Thyroid gland (tissue), 4 donors: ENCODE data around the gene NUTM1. TPM values are rescaled to one million over a fixed set of nuclear protein-coding genes. Genes with fewer than 3 reads are reported as not detected.
A peak's percentile ranks its signal among the peaks of the same experiment; 100 is the strongest.
"Not testable (repeated sequence)": the region's sequence is repeated elsewhere in the genome, so short reads cannot be mapped to it uniquely, and the experiment has no call there.

Experiments used
- DNase-seq, 2 donors: peaks; one replicate each; pipeline ENCODE4 v3.0.0-alpha.2; 2019
- H3K27ac ChIP-seq, 3 donors: fragments of 200-600 bp; sonication (generic); 1 replicate in 2 of 3; 2 replicates in 1 of 3; pipeline ENCODE4 v1.5.1; 2016 to 2019; ENCODE audit warnings: mild to moderate bottlenecking in 1 of 3, moderate library complexity in 1 of 3
- H3K27me3 ChIP-seq: fragments of 200-600 bp; sonication (generic); one replicate; pipeline ENCODE4 v1.5.1; 2019
- H3K36me3 ChIP-seq, 2 donors: fragments of 200-600 bp; sonication (generic); one replicate each; pipeline ENCODE4 v1.5.1; 2016 to 2019
- H3K4me1 ChIP-seq, 2 donors: fragments of 200-600 bp; sonication (generic); one replicate each; pipeline ENCODE4 v1.5.1; 2017 to 2019
- H3K4me3 ChIP-seq, 3 donors: fragments of 200-600 bp; sonication (generic); replicated peaks in 1 of 3; 1 replicate in 2 of 3; 2 replicates in 1 of 3; pipeline ENCODE4 v1.5.1; 2016; ENCODE audit warnings: mild to moderate bottlenecking in 1 of 3
- H3K9me3 ChIP-seq: fragments of 200-600 bp; sonication (generic); one replicate; pipeline ENCODE4 v1.5.1; 2017
- CTCF ChIP-seq, 6 experiments: fragments of 200-600 bp in 3 of 6; fragments of 450-650 bp in 3 of 6; sonication (generic) in 3 of 6; IDR thresholded peaks; one replicate each; pipeline ENCODE4 v1.5.1; 2016 to 2019; ENCODE audit warnings: antibody characterized with exemption in 6 of 6, mild to moderate bottlenecking in 2 of 6, inconsistent platforms in 1 of 6, moderate library complexity in 1 of 6
- POLR2A ChIP-seq, 2 donors: fragments of 450-650 bp; IDR thresholded peaks; one replicate each; pipeline ENCODE4 v1.6.1; 2017; ENCODE audit warnings: antibody characterized with exemption in 2 of 2, mild to moderate bottlenecking in 2 of 2, moderate library complexity in 1 of 2
- WGBS, 2 donors: methylation state at CpG; one replicate each; pipeline ENCODE4 v1.1.5; 2017; 5-methylcytosine and 5-hydroxymethylcytosine counted together
- intact Hi-C: fragments of 100-400 bp; cut with DNase I; formaldehyde crosslinking; loops from one replicate; pipeline ENCODE4 v1.15.1; 2023
- total RNA-seq, 4 donors: library from RNA; depleted of rRNA; stranded (reverse); fragments of >200 nt; gene quantifications; one replicate each; pipeline ENCODE4 v1.2.3, GENCODE V29; 2016

The NUTM1 gene
- total RNA-seq, 4 donors from 2014 or later: 0.13 TPM; not detected in 3

- Histone ChIP-seq H3K4me3 (no peak overlapping the region), H3K27me3 (no peaks in the 10 kb centered on the region), H3K27ac (no peak overlapping the region), H3K9me3 (no peaks in the 10 kb centered on the region), H3K4me1 (peaks cover 21 to 34% of the 10 kb centered on the region in 2 donors), H3K36me3 (peaks cover 0 to 11% of the 10 kb centered on the region in 2 donors)
- intact Hi-C loops: loop anchor here (10.0 kb wide), 1 partner anchor 105 kb away; no protein-coding TSS in a partner anchor
- WGBS, 2 donors: 87 to 92% methylated on average over 3 of the region's 3 CpGs
- no peak for DNase-seq
- no peak for TF ChIP-seq CTCF (IDR thresholded peaks at IDR 0.05)
- TF ChIP-seq POLR2A (IDR thresholded peaks at IDR 0.05): no peak
Measured at GRCh38 chr15:34339946-34340345, 3.2 kb upstream of the NUTM1 start.

GRCh38 chr15:34341381-34342212, 1.5 kb upstream of the NUTM1 start:
- peaks cover 10 to 23% of the 10 kb centered on the region in 2 donors for H3K4me1 ChIP-seq
- no peaks in the 10 kb centered on the region for H3K27me3 ChIP-seq
- H3K27ac ChIP-seq: no peak overlapping the region
- peak overlapping the region in 1 of 3 donors; percentile 46 for H3K4me3 ChIP-seq
- TF ChIP-seq POLR2A (IDR thresholded peaks at IDR 0.05) (no peak), CTCF (IDR thresholded peaks at IDR 0.05) (no peak)
- no peak for DNase-seq
- H3K9me3 ChIP-seq: no peaks in the 10 kb centered on the region
- intact Hi-C loops: loop anchor here (10.0 kb wide), 1 partner anchor 107 kb away; no protein-coding TSS in a partner anchor
- H3K36me3 ChIP-seq: peaks cover 0 to 11% of the 10 kb centered on the region in 2 donors
- 95 to 97% methylated on average over 15 of the region's 15 CpGs for WGBS, 2 donors

GRCh38 chr15:34342213-34342736, 840 bp upstream of the NUTM1 start:
- Histone ChIP-seq H3K4me1 (peaks cover 6 to 18% of the 10 kb centered on the region in 2 donors), H3K27ac (peak overlapping the region; percentile 76 to 83 (median 80)), H3K36me3 (peaks cover 0 to 11% of the 10 kb centered on the region in 2 donors), H3K4me3 (peak overlapping the region; percentile 46 to 89 (median 53))
- WGBS, 2 donors: 41 to 42% methylated on average over 26 of the region's 26 CpGs
- not testable (repeated sequence) for H3K27me3 ChIP-seq, H3K9me3 ChIP-seq
- DNase-seq: peak in 1 of 2 donors; percentile 7
- intact Hi-C loops: loop anchor here (10.0 kb wide), 1 partner anchor 107 kb away; no protein-coding TSS in a partner anchor

- intact Hi-C loops: loop anchor here (10.0 kb wide), 1 partner anchor 113 kb away; no protein-coding TSS in a partner anchor
- WGBS, 2 donors: 81 to 82% methylated on average over 12 to 13 of the region's 13 CpGs
- no peak for TF ChIP-seq POLR2A (IDR thresholded peaks at IDR 0.05)
- TF ChIP-seq CTCF (IDR thresholded peaks at IDR 0.05): no peak
- Histone ChIP-seq H3K4me1 (no peaks in the 10 kb centered on the region), H3K27ac (no peak overlapping the region), H3K27me3 (no peaks in the 10 kb centered on the region), H3K9me3 (no peaks in the 10 kb centered on the region), H3K36me3 (no peaks in the 10 kb centered on the region), H3K4me3 (no peak overlapping the region)
- DNase-seq: no peak
Measured at GRCh38 chr15:34347951-34348638, 5.0 kb downstream of the NUTM1 start.

GRCh38 chr15:34348735-34349300, 5.7 kb downstream of the NUTM1 start:
- no peak overlapping the region for H3K27ac ChIP-seq
- intact Hi-C loops: loop anchor here (10.0 kb wide), 1 partner anchor 114 kb away; no protein-coding TSS in a partner anchor
- no peaks in the 10 kb centered on the region for H3K36me3 ChIP-seq
- no peaks in the 10 kb centered on the region for H3K4me1 ChIP-seq
- no peak for DNase-seq
- TF ChIP-seq POLR2A (IDR thresholded peaks at IDR 0.05) (no peak), CTCF (IDR thresholded peaks at IDR 0.05) (no peak)
- H3K9me3 ChIP-seq: no peaks in the 10 kb centered on the region
- no peak overlapping the region for H3K4me3 ChIP-seq
- 38 to 43% methylated on average over 1 of the region's 1 CpG for WGBS, 2 donors
- H3K27me3 ChIP-seq: no peaks in the 10 kb centered on the region
